ENCODE data around the gene POM121C. TPM values are rescaled to one million over a fixed set of nuclear protein-coding genes. Genes with fewer than 3 reads are reported as not detected.
"Not testable (repeated sequence)": the region's sequence is repeated elsewhere in the genome, so short reads cannot be mapped to it uniquely, and the experiment has no call there.

The POM121C gene
- polyA plus RNA-seq, 1 experiment = 7.4 TPM

DNA sequence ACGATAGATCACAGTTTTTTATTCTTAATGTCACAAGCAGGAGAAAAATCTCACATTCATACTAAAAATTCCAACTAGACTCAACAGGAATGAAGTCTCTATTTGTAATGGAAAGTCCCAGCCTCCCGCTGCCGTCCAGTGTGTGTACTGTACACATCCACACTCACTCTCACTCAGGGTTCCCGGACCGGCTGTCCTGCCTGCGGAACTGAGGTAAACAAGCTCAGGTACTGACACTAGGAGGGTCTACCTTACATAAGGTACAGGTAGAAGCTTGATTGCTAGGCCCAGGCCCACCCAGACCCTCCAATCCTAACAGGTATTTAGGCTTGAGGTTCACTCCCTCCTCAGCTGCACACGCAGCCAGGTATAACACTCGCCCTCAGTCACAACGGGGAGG is 69.3 kb downstream of the POM121C start:
- CTCF ChIA-PET; H3K27ac ChIP-seq (ENCODE audit: low read depth, low read length); H3K9me3 ChIP-seq (ENCODE audit: control insufficient read depth, insufficient read depth, low read length); H3K4me3 ChIP-seq (ENCODE audit: low read depth, low read length); POLR2A ChIA-PET; H3K27me3 ChIP-seq (ENCODE audit: control insufficient read depth, insufficient read depth, low read length); DNase-seq (ENCODE audit: low read depth, low spot score): not testable (repeated sequence)

GRCh38 chr7:75415829-75416373 is 70.2 kb downstream of the POM121C start:
- H3K27ac ChIP-seq (ENCODE audit: low read depth, low read length); H3K4me3 ChIP-seq (ENCODE audit: low read depth, low read length); POLR2A ChIA-PET; H3K9me3 ChIP-seq (ENCODE audit: control insufficient read depth, insufficient read depth, low read length); CTCF ChIA-PET; DNase-seq (ENCODE audit: low read depth, low spot score); H3K27me3 ChIP-seq (ENCODE audit: control insufficient read depth, insufficient read depth, low read length): not testable (repeated sequence)

GRCh38 chr7:75415428-75415817 is 70.7 kb downstream of the POM121C start:
- H3K27me3 ChIP-seq (ENCODE audit: control insufficient read depth, insufficient read depth, low read length); H3K4me3 ChIP-seq (ENCODE audit: low read depth, low read length); CTCF ChIA-PET; DNase-seq (ENCODE audit: low read depth, low spot score); H3K9me3 ChIP-seq (ENCODE audit: control insufficient read depth, insufficient read depth, low read length); POLR2A ChIA-PET; H3K27ac ChIP-seq (ENCODE audit: low read depth, low read length): not testable (repeated sequence)

- H3K4me3 ChIP-seq (ENCODE audit: low read depth, low read length); H3K27ac ChIP-seq (ENCODE audit: low read depth, low read length); CTCF ChIA-PET; POLR2A ChIA-PET; DNase-seq (ENCODE audit: low read depth, low spot score); H3K9me3 ChIP-seq (ENCODE audit: control insufficient read depth, insufficient read depth, low read length); H3K27me3 ChIP-seq (ENCODE audit: control insufficient read depth, insufficient read depth, low read length): not testable (repeated sequence)
Observed at GRCh38 chr7:75414708-75415427, 71.2 kb downstream of the POM121C start.

- CTCF ChIA-PET; H3K9me3 ChIP-seq (ENCODE audit: control insufficient read depth, insufficient read depth, low read length); DNase-seq (ENCODE audit: low read depth, low spot score); H3K27ac ChIP-seq (ENCODE audit: low read depth, low read length); H3K27me3 ChIP-seq (ENCODE audit: control insufficient read depth, insufficient read depth, low read length); POLR2A ChIA-PET; H3K4me3 ChIP-seq (ENCODE audit: low read depth, low read length): not testable (repeated sequence)
Observed at GRCh38 chr7:75414204-75414603, 71.9 kb downstream of the POM121C start.

- CTCF ChIA-PET; H3K27ac ChIP-seq (ENCODE audit: low read depth, low read length); H3K9me3 ChIP-seq (ENCODE audit: control insufficient read depth, insufficient read depth, low read length); H3K27me3 ChIP-seq (ENCODE audit: control insufficient read depth, insufficient read depth, low read length); POLR2A ChIA-PET; DNase-seq (ENCODE audit: low read depth, low spot score); H3K4me3 ChIP-seq (ENCODE audit: low read depth, low read length): not testable (repeated sequence)
Observed at GRCh38 chr7:75410823-75411173, 75.3 kb downstream of the POM121C start.

DNA sequence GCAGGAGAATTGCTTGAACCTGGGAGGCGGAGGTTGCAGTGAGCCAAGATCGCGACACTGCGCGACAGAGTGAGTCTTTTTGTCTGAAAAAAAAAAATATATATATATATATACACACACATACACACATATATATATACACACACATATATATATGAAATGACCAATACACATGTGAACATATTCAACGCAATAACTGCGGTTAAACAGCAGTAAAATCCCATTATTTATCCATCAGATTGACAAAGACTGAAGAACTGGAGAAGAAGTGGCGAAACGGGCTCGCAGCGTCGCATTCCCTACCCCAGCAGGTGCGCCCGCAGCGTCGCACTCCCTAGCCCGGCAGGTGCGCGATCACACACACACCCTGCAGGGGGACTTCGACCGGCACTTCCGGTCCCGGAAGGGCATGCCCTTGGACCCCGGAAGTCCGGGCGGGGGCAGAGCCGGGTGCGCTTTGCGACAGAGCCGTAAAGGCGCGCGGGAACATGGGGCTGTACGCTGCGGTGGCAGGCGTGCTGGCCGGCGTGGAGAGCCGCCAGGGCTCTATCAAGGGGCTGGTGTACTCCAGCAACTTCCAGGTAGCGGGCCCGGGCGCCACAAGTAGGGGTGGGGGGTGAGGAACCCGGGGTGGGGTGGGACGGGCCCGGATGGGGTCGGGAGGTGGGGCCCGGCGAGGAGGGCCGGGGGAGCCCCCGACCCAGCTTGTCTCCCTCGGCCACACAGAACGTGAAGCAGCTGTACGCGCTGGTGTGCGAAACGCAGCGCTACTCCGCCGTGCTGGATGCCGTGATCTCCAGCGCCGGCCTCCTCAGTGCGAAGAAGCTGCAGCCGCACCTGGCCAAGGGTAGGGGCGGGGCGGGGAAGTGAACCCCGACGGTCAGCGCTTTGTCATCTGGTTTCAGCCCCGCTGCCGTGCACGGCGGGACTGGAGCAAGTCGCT is 75.9 kb downstream of the POM121C start:
- H3K9me3 ChIP-seq (ENCODE audit: control insufficient read depth, insufficient read depth, low read length); H3K27ac ChIP-seq (ENCODE audit: low read depth, low read length); CTCF ChIA-PET; POLR2A ChIA-PET; H3K27me3 ChIP-seq (ENCODE audit: control insufficient read depth, insufficient read depth, low read length); DNase-seq (ENCODE audit: low read depth, low spot score): not testable (repeated sequence)
- peak overlapping the region; percentile 35; the same call in 1 of the 2 replicates for H3K4me3 ChIP-seq (ENCODE audit: low read depth, low read length)

- CTCF ChIA-PET; H3K4me3 ChIP-seq (ENCODE audit: low read depth, low read length); H3K27me3 ChIP-seq (ENCODE audit: control insufficient read depth, insufficient read depth, low read length); DNase-seq (ENCODE audit: low read depth, low spot score); H3K9me3 ChIP-seq (ENCODE audit: control insufficient read depth, insufficient read depth, low read length); POLR2A ChIA-PET; H3K27ac ChIP-seq (ENCODE audit: low read depth, low read length): not testable (repeated sequence)
Observed at GRCh38 chr7:75404663-75405062, 81.4 kb downstream of the POM121C start.

- H3K4me3 ChIP-seq (ENCODE audit: low read depth, low read length); CTCF ChIA-PET; H3K27ac ChIP-seq (ENCODE audit: low read depth, low read length); H3K27me3 ChIP-seq (ENCODE audit: control insufficient read depth, insufficient read depth, low read length); H3K9me3 ChIP-seq (ENCODE audit: control insufficient read depth, insufficient read depth, low read length); POLR2A ChIA-PET; DNase-seq (ENCODE audit: low read depth, low spot score): not testable (repeated sequence)
Observed at GRCh38 chr7:75403455-75404443, 82.3 kb downstream of the POM121C start.

DNA sequence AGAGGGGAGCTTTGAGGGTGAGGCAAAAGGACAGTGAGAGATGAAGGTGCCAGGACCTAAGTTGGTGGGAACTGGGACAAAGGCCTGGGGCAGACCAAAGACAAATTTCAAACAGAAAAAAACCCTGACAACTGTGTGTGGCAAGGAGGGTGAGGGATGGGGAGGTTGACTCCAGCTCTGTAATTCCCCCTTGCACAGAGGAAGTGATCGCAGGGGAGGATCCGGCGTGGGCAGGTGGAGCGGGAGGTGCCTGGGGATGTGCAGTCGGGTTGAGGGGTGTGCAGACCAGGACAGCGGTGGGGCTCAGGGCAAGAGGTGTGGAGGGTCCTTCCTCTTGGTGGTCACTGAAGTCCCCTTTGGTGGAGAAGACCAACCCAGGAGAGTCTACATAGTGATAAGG is 85.5 kb downstream of the POM121C start:
- H3K4me3 ChIP-seq (ENCODE audit: low read depth, low read length); CTCF ChIA-PET; DNase-seq (ENCODE audit: low read depth, low spot score); H3K9me3 ChIP-seq (ENCODE audit: control insufficient read depth, insufficient read depth, low read length); POLR2A ChIA-PET; H3K27ac ChIP-seq (ENCODE audit: low read depth, low read length); H3K27me3 ChIP-seq (ENCODE audit: control insufficient read depth, insufficient read depth, low read length): not testable (repeated sequence)
